ENCODE measurements around the gene MKNK2. TPM values are rescaled to one million over a fixed set of nuclear protein-coding genes. Genes with fewer than 3 reads are reported as not detected.

The MKNK2 gene
- total and polyA plus RNA-seq, 2 of the 13 experiments (the other 11 are each of a cell fraction or from before 2014, with no cell fraction given) = 44.9 to 112 TPM

DNA sequence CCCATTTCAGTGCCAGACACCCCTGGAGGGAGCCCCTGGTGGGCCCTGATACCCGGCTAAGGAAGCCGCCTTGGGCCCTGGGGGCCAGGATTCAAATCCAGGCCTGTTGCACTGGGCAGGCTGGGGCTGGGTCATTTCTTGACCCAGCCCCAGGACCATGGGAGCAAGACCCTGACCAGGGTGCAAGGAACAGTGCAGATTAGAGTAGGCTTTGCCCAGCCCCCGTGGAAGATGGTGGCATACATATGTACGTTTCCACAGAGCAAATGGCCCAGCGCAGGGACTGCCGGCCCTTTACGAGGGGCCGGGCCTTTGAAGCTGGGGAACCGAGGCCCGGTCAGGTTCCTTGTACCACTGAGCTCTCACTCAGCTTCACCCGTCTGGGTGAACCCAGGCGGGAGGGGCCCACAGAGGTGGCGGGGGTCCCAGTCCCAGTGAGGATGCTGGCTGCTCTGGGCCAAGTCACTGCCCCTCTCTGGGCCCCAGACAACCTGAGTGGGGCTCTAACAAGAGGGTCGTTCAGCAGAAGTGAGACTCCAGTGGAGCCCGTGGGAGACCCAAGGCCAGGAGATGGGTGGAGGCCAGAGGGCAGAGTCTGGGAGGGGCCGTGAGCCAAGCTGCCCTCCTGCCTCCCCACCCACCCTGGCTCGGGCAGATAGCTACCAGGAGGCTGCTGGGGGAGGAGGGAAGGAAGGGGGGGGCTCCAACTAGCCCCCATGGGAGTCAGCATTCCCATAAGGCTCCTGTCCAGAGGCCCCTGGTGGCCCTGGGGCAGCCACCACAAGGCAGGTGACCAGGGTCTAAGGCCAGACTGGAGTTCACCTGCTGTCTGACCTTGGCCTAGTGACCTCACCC lies 2.7 kb downstream of the MKNK2 start:
- WGBS (ENCODE audit: low lambda C conversion rate) = 90% methylated on average over 2 of the region's 17 CpGs
- peaks cover 34% of the 10 kb centered on the region for H3K79me2 ChIP-seq (ENCODE audit: insufficient read depth, low read length)
- peaks cover 47% of the 10 kb centered on the region for H4K20me1 ChIP-seq (ENCODE audit: insufficient read depth, low read length)
- H3K36me3 ChIP-seq (replicated peaks in 1 of 2; ENCODE audit: control insufficient read depth in 1 of 2, insufficient read depth in 2 of 2, low read length in 2 of 2) = peaks cover 8 to 20% of the 10 kb centered on the region in 2 experiments
- peak overlapping the region; percentile 86 for H3K9ac ChIP-seq (ENCODE audit: insufficient read depth, low read depth, low read length)
- H3K4me3 ChIP-seq (replicated peaks in 1 of 3; ENCODE audit: insufficient read depth in 1 of 3, low read depth in 2 of 3, low read length in 3 of 3) = peak overlapping the region in 2 of 3 experiments; percentile 92 to 94; a peak in 2 of 6 replicates
- H3K4me1 ChIP-seq (ENCODE audit: insufficient read depth, low read length) = peaks cover 54% of the 10 kb centered on the region
- no peaks in the 10 kb centered on the region for H3K9me3 ChIP-seq (ENCODE audit: low read length)
- in situ Hi-C loops (cut with HindIII; ENCODE audit: extremely low pct_ligation_motif_present, low pct_unique_long_range_greater_than_20kb) (no loop called here), intact Hi-C loops (cut with micrococcal nuclease; ENCODE audit: unreplicated experiment) (no loop called here)
- peak overlapping the region; percentile 88 for H3K4me2 ChIP-seq (ENCODE audit: low read depth, low read length)
- ATAC-seq (no peak), DNase-seq (ENCODE audit: low spot score) (no peak), FAIRE-seq (no peak)
- peak overlapping the region; percentile 6 for H3K27ac ChIP-seq (ENCODE audit: extremely low read length, insufficient read depth, low read length)
- ChIA-PET CTCF (ENCODE audit: low intra/inter-chr PET ratio, low total read pairs) (no interaction called here), POLR2A (interaction anchor here (0.8 to 2.4 kb wide), 10 partner anchors 9 to 32 kb away, joined by 3 to 26 read pairs (median 6); partner anchors contain the start of gene BTBD2)
- no peak overlapping the region for H2AFZ ChIP-seq (ENCODE audit: low read length)
- no peaks in the 10 kb centered on the region for H3K27me3 ChIP-seq (ENCODE audit: control insufficient read depth in 1 of 2, insufficient read depth in 2 of 2, low read length in 2 of 2)
- BruUV-seq (replicated peaks) = no TSS peak
- TF ChIP-seq PATZ1 (CRISPR knock-in tag; IDR thresholded peaks at IDR 0.05) = peak; percentile 51
- no peak for TF ChIP-seq ZNF7 (CRISPR knock-in tag; IDR thresholded peaks at IDR 0.05)
- TF ChIP-seq ZNF274 (CRISPR knock-in tag; IDR thresholded peaks at IDR 0.05) = 0 out of 2 replicates have a peak, but pooled peaks have one; percentile 49
- TF ChIP-seq ZNF709 (CRISPR knock-in tag; IDR thresholded peaks at IDR 0.05) = no peak
- TF ChIP-seq GFI1 (CRISPR knock-in tag; IDR thresholded peaks at IDR 0.05; ENCODE audit: borderline replicate concordance) = no peak
- 0 out of 2 replicates have a peak, but pooled peaks have one; percentile 43 for TF ChIP-seq MTA1 (CRISPR knock-in tag; IDR thresholded peaks at IDR 0.05; ENCODE audit: borderline replicate concordance)
- no peak for TF ChIP-seq ZNF282 (IDR thresholded peaks at IDR 0.05; ENCODE audit: partially characterized antibody)
- TF ChIP-seq ZNF20 (CRISPR knock-in tag; IDR thresholded peaks at IDR 0.05) = no peak
- TF ChIP-seq TSC22D2 (CRISPR knock-in tag; IDR thresholded peaks at IDR 0.05; ENCODE audit: borderline replicate concordance) = no peak
- TF ChIP-seq, protein P1, sequence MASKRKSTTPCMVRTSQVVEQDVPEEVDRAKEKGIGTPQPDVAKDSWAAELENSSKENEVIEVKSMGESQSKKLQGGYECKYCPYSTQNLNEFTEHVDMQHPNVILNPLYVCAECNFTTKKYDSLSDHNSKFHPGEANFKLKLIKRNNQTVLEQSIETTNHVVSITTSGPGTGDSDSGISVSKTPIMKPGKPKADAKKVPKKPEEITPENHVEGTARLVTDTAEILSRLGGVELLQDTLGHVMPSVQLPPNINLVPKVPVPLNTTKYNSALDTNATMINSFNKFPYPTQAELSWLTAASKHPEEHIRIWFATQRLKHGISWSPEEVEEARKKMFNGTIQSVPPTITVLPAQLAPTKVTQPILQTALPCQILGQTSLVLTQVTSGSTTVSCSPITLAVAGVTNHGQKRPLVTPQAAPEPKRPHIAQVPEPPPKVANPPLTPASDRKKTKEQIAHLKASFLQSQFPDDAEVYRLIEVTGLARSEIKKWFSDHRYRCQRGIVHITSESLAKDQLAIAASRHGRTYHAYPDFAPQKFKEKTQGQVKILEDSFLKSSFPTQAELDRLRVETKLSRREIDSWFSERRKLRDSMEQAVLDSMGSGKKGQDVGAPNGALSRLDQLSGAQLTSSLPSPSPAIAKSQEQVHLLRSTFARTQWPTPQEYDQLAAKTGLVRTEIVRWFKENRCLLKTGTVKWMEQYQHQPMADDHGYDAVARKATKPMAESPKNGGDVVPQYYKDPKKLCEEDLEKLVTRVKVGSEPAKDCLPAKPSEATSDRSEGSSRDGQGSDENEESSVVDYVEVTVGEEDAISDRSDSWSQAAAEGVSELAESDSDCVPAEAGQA (IDR thresholded peaks at IDR 0.05; ENCODE audit: low read depth) = no peak
- TF ChIP-seq, protein P1 (CRISPR knock-in tag; IDR thresholded peaks at IDR 0.05; ENCODE audit: borderline replicate concordance) = no peak
- no peak for TF ChIP-seq ZKSCAN5 (CRISPR knock-in tag; IDR thresholded peaks at IDR 0.05)
- TF ChIP-seq RARA (CRISPR knock-in tag; IDR thresholded peaks at IDR 0.05) = peak; percentile 90
- no peak for TF ChIP-seq SAFB2 (CRISPR knock-in tag; IDR thresholded peaks at IDR 0.05; ENCODE audit: borderline replicate concordance, low read depth)
- no peak for TF ChIP-seq TEF (CRISPR knock-in tag; IDR thresholded peaks at IDR 0.05)
- peak; percentile 77 for TF ChIP-seq SKI (IDR thresholded peaks at IDR 0.05; ENCODE audit: partially characterized antibody)

All from HepG2 (cell line).